Breast epithelium (tissue), 3 donors: ENCODE results near the gene CHST8.

Experiments
- POLR2A ChIP-seq: fragments of 450-650 bp; IDR thresholded peaks from one replicate; pipeline ENCODE4 v1.6.1; 2016; ENCODE audit warnings: antibody characterized with exemption, mild to moderate bottlenecking, moderate library complexity
- POLR2AphosphoS5 ChIP-seq, 3 donors: sonication (generic); formaldehyde crosslinking; IDR thresholded peaks; one replicate each; pipeline ENCODE4 v1.6.1; 2017; ENCODE audit warnings: antibody characterized with exemption in 3 of 3
- TF ChIP-seq, protein P1 (sequence below), 3 donors: fragments of 450-650 bp; IDR thresholded peaks; one replicate each; pipeline ENCODE4 v1.5.1; 2016 to 2017; ENCODE audit warnings: antibody characterized with exemption in 3 of 3, mild to moderate bottlenecking in 3 of 3, moderate library complexity in 3 of 3

DNA sequence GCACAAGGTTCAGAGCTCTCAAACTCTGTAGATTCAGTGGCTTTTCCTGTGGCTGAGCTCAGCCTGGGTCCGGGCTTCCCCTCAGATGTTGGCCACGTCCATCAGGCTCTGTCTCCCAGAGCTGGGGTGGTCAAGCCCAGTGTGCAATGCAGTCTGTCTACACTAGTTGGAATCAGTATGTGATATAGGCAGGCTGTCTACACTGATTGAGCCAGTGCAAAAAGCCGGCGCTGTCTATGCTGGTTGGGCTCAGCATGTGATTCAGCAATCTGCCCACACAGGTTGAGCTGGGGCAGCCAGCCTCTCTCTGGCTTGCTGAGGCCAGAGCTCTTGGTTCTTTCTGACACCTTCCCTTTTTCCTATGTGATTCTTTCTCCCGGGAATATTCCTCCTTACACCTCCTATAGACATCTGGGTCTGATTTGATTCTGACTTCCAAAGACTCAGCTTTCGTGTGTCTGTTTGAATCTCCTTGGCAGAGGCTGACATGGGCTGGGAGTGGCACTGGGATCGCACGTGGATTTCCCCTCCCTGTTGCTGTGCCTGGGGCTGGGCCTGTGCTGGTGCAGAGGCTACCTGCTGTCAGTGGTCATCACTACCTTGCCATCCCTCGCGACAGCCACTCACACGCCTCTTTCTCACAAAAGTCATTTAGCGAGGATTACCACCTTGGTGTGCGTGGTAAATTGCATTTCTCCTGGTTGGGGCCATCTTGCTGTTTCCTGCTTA is 9.3 kb downstream of the CHST8 start:
- TF ChIP-seq, protein P1, sequence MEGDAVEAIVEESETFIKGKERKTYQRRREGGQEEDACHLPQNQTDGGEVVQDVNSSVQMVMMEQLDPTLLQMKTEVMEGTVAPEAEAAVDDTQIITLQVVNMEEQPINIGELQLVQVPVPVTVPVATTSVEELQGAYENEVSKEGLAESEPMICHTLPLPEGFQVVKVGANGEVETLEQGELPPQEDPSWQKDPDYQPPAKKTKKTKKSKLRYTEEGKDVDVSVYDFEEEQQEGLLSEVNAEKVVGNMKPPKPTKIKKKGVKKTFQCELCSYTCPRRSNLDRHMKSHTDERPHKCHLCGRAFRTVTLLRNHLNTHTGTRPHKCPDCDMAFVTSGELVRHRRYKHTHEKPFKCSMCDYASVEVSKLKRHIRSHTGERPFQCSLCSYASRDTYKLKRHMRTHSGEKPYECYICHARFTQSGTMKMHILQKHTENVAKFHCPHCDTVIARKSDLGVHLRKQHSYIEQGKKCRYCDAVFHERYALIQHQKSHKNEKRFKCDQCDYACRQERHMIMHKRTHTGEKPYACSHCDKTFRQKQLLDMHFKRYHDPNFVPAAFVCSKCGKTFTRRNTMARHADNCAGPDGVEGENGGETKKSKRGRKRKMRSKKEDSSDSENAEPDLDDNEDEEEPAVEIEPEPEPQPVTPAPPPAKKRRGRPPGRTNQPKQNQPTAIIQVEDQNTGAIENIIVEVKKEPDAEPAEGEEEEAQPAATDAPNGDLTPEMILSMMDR (IDR thresholded peaks at IDR 0.05) = no peak
- no peak for TF ChIP-seq POLR2AphosphoS5 (IDR thresholded peaks at IDR 0.05)
- no peak for TF ChIP-seq POLR2A
